ENCODE data around the gene RGL3.
"Not testable (repeated sequence)": the region's sequence is repeated elsewhere in the genome, so short reads cannot be mapped to it uniquely, and the experiment has no call there.

Gene RGL3

GRCh38 chr19:11418549-11419506 is at the start of gene RGL3:
TSS of gene RGL3 (minus strand) at chr19:11419314. CDS start at chr19:11419278, 36 bp downstream.
- no peak for DNase-seq

- not testable (repeated sequence) for DNase-seq
Measured at GRCh38 chr19:11468266-11468845, 49.2 kb upstream of the RGL3 start.

GRCh38 chr19:11465600-11465999 is 46.5 kb upstream of the RGL3 start:
- DNase-seq: no peak

- no peak for DNase-seq
Measured at GRCh38 chr19:11464333-11465265, 45.5 kb upstream of the RGL3 start.

- DNase-seq: no peak
Measured at GRCh38 chr19:11463391-11463790, 44.3 kb upstream of the RGL3 start.

- DNase-seq: no peak
Measured at GRCh38 chr19:11461453-11461852, 42.3 kb upstream of the RGL3 start.

GRCh38 chr19:11460207-11460606 is 41.1 kb upstream of the RGL3 start:
- no peak for DNase-seq

- not testable (repeated sequence) for DNase-seq
Measured at GRCh38 chr19:11458912-11459311, 39.8 kb upstream of the RGL3 start.

GRCh38 chr19:11458236-11458900 is 39.3 kb upstream of the RGL3 start:
- DNase-seq: no peak

GRCh38 chr19:11457831-11458230 is 38.7 kb upstream of the RGL3 start:
- DNase-seq: no peak

- DNase-seq: no peak
Measured at GRCh38 chr19:11457115-11457514, 38.0 kb upstream of the RGL3 start.

GRCh38 chr19:11456659-11457058 is 37.5 kb upstream of the RGL3 start:
- DNase-seq: no peak

- not testable (repeated sequence) for DNase-seq
Measured at GRCh38 chr19:11455233-11455554, 36.1 kb upstream of the RGL3 start.

- no peak for DNase-seq
Measured at GRCh38 chr19:11453468-11454341, 34.6 kb upstream of the RGL3 start.

GRCh38 chr19:11452620-11453310 is 33.7 kb upstream of the RGL3 start:
- DNase-seq: no peak

- DNase-seq: no peak
Measured at GRCh38 chr19:11451871-11452619, 32.9 kb upstream of the RGL3 start.

- DNase-seq: no peak
Measured at GRCh38 chr19:11451327-11451870, 32.3 kb upstream of the RGL3 start.

- DNase-seq: no peak
Measured at GRCh38 chr19:11450570-11451326, 31.6 kb upstream of the RGL3 start.

- DNase-seq: no peak
Measured at GRCh38 chr19:11448923-11449554, 29.9 kb upstream of the RGL3 start.

Measured in NCI-H187 treated with DMSO at 0.1 percent for 48 hours (cell line).